Measurements from ENCODE around the gene SELP. TPM values are rescaled to one million over a fixed set of nuclear protein-coding genes. Genes with fewer than 3 reads are reported as not detected.
A peak's percentile ranks its signal among the peaks of the same experiment; 100 is the strongest.

SELP gene
- total and polyA plus RNA-seq, 8 donors: 0.58 to 17.9 (median 2.5) TPM

- Histone ChIP-seq H3K9me3 (no peaks in the 10 kb centered on the region), H3K36me3 (no peaks in the 10 kb centered on the region), H3K4me3 (no peak overlapping the region), H3K27ac (no peak overlapping the region), H3K4me1 (peaks cover 0 to 10% (median 0%) of the 10 kb centered on the region in 4 donors), H3K27me3 (no peaks in the 10 kb centered on the region)
- intact Hi-C loops (cut with DNase I; ENCODE audit: low total_unique reads): no loop called here
- TF ChIP-seq EP300 (IDR thresholded peaks at IDR 0.05): no peak
- TF ChIP-seq POLR2AphosphoS5 (IDR thresholded peaks at IDR 0.05): no peak
- no peak for TF ChIP-seq POLR2A (IDR thresholded peaks at IDR 0.05)
- TF ChIP-seq CTCF (IDR thresholded peaks at IDR 0.05): no peak
- no peak for DNase-seq
- 84 to 95% (median 93%) methylated on average over 1 of the region's 1 CpG for WGBS, 5 donors
These were observed 53.0 kb downstream of the SELP start for GRCh38 chr1:169576935-169577331.

- intact Hi-C loops (cut with DNase I; ENCODE audit: low total_unique reads): no loop called here
- no peak overlapping the region for H3K27ac ChIP-seq
- no peaks in the 10 kb centered on the region for H3K9me3 ChIP-seq
- peaks cover 0 to 10% (median 0%) of the 10 kb centered on the region in 4 donors for H3K4me1 ChIP-seq
- no peak for TF ChIP-seq POLR2A (IDR thresholded peaks at IDR 0.05)
- TF ChIP-seq EP300 (IDR thresholded peaks at IDR 0.05): no peak
- TF ChIP-seq CTCF (IDR thresholded peaks at IDR 0.05): no peak
- H3K4me3 ChIP-seq: no peak overlapping the region
- no peaks in the 10 kb centered on the region for H3K36me3 ChIP-seq
- H3K27me3 ChIP-seq: no peaks in the 10 kb centered on the region
- DNase-seq: no peak
- 67 to 83% (median 73%) methylated on average over 5 of the region's 5 CpGs for WGBS, 5 donors
These were observed 53.5 kb downstream of the SELP start for GRCh38 chr1:169576241-169576934.

GRCh38 chr1:169574336-169574735, 55.6 kb downstream of the SELP start:
- peaks cover 0 to 16% (median 3%) of the 10 kb centered on the region in 4 donors for H3K4me1 ChIP-seq
- 29 to 40% (median 38%) methylated on average over 4 of the region's 4 CpGs for WGBS, 5 donors
- no peaks in the 10 kb centered on the region for H3K9me3 ChIP-seq
- H3K36me3 ChIP-seq: no peaks in the 10 kb centered on the region
- DNase-seq: peak in 1 of 2 donors; percentile 29
- no peaks in the 10 kb centered on the region for H3K27me3 ChIP-seq
- intact Hi-C loops (cut with DNase I; ENCODE audit: low total_unique reads): no loop called here
- TF ChIP-seq CTCF (IDR thresholded peaks at IDR 0.05) (no peak), POLR2A (IDR thresholded peaks at IDR 0.05) (no peak), POLR2AphosphoS5 (IDR thresholded peaks at IDR 0.05) (no peak), EP300 (IDR thresholded peaks at IDR 0.05) (no peak)
- no peak overlapping the region for H3K27ac ChIP-seq
- no peak overlapping the region for H3K4me3 ChIP-seq

GRCh38 chr1:169572187-169572586, 57.7 kb downstream of the SELP start:
- 25 to 41% (median 27%) methylated on average over 1 of the region's 1 CpG for WGBS, 5 donors
- H3K27ac ChIP-seq: no peak overlapping the region
- H3K9me3 ChIP-seq: no peaks in the 10 kb centered on the region
- intact Hi-C loops (cut with DNase I; ENCODE audit: low total_unique reads): no loop called here
- DNase-seq: peak in 1 of 2 donors; percentile 28
- H3K27me3 ChIP-seq: no peaks in the 10 kb centered on the region
- no peaks in the 10 kb centered on the region for H3K36me3 ChIP-seq
- H3K4me1 ChIP-seq: peaks cover 0 to 19% (median 3%) of the 10 kb centered on the region in 4 donors
- no peak for TF ChIP-seq EP300 (IDR thresholded peaks at IDR 0.05)
- no peak for TF ChIP-seq POLR2A (IDR thresholded peaks at IDR 0.05)
- no peak for TF ChIP-seq CTCF (IDR thresholded peaks at IDR 0.05)
- TF ChIP-seq POLR2AphosphoS5 (IDR thresholded peaks at IDR 0.05): no peak
- H3K4me3 ChIP-seq: no peak overlapping the region

Measured in stomach (tissue), 9 donors.